SJSA1 (cell line): Measurements from ENCODE around the gene KCNQ5. TPM values are rescaled to one million over a fixed set of nuclear protein-coding genes. Genes with fewer than 3 reads are reported as not detected.

Source experiments
- DNase-seq, 2 experiments: peaks; one replicate each; pipeline ENCODE4 v3.0.0-alpha.2; 2015 to 2020; ENCODE audit warnings: low spot score in 2 of 2, low read depth in 1 of 2
- H3K27ac ChIP-seq: fragments of 250-450 bp; sonication (Bioruptor Pico); 2 replicates; pipeline ENCODE4 v1.5.1; 2020; ENCODE audit warnings: mild to moderate bottlenecking, moderate library complexity
- H3K27me3 ChIP-seq: fragments of 250-450 bp; sonication (Bioruptor Pico); replicated peaks from 2 replicates; pipeline ENCODE4 v1.5.1; 2020; ENCODE audit warnings: mild to moderate bottlenecking, moderate library complexity
- H3K36me3 ChIP-seq: fragments of 250-450 bp; sonication (Bioruptor Pico); 2 replicates; pipeline ENCODE4 v1.5.1; 2020; ENCODE audit warnings: mild to moderate bottlenecking
- H3K4me1 ChIP-seq: fragments of 250-450 bp; sonication (Bioruptor Pico); replicated peaks from 2 replicates; pipeline ENCODE4 v1.6.1; 2021; ENCODE audit warnings: mild to moderate bottlenecking
- H3K4me3 ChIP-seq: fragments of 250-450 bp; sonication (Bioruptor Pico); 2 replicates; pipeline ENCODE4 v1.5.1; 2020; ENCODE audit warnings: mild to moderate bottlenecking
- H3K9me3 ChIP-seq: fragments of 250-450 bp; sonication (Bioruptor Pico); replicated peaks from 2 replicates; pipeline ENCODE4 v1.5.1; 2020; ENCODE audit warnings: mild to moderate bottlenecking
- total RNA-seq: library from RNA; depleted of rRNA; stranded (reverse); fragments of >200 nt; shearing (Covaris generic); gene quantifications from 2 replicates; pipeline ENCODE4 v1.2.3, GENCODE V29; 2014

KCNQ5 gene
- total RNA-seq, 1 experiment from 2014 or later: 0.97 TPM

GRCh38 chr6:72952808-72953630 lies 331.2 kb downstream of the KCNQ5 start:
- peaks cover 24% of the 10 kb centered on the region for H3K4me1 ChIP-seq
- peak overlapping the region; percentile 57 for H3K27ac ChIP-seq
- no peaks in the 10 kb centered on the region for H3K36me3 ChIP-seq
- DNase-seq: no peak
- no peaks in the 10 kb centered on the region for H3K27me3 ChIP-seq
- no peaks in the 10 kb centered on the region for H3K9me3 ChIP-seq
- H3K4me3 ChIP-seq: no peak overlapping the region

GRCh38 chr6:72953971-72954381 lies 332.1 kb downstream of the KCNQ5 start:
- Histone ChIP-seq H3K4me3 (no peak overlapping the region), H3K36me3 (no peaks in the 10 kb centered on the region), H3K27ac (no peak overlapping the region), H3K27me3 (no peaks in the 10 kb centered on the region), H3K9me3 (no peaks in the 10 kb centered on the region), H3K4me1 (peaks cover 24% of the 10 kb centered on the region)
- no peak for DNase-seq

- Histone ChIP-seq H3K27ac (no peak overlapping the region), H3K9me3 (no peaks in the 10 kb centered on the region), H3K4me3 (no peak overlapping the region), H3K36me3 (no peaks in the 10 kb centered on the region), H3K27me3 (no peaks in the 10 kb centered on the region), H3K4me1 (peaks cover 24% of the 10 kb centered on the region)
- DNase-seq: no peak
These were observed 332.9 kb downstream of the KCNQ5 start for GRCh38 chr6:72954716-72955115.

- H3K27me3 ChIP-seq: no peaks in the 10 kb centered on the region
- H3K36me3 ChIP-seq: no peaks in the 10 kb centered on the region
- H3K4me1 ChIP-seq: peaks cover 17% of the 10 kb centered on the region
- no peak overlapping the region for H3K4me3 ChIP-seq
- DNase-seq: no peak
- H3K9me3 ChIP-seq: no peaks in the 10 kb centered on the region
- H3K27ac ChIP-seq: no peak overlapping the region
These were observed 333.8 kb downstream of the KCNQ5 start for GRCh38 chr6:72955666-72956065.

- Histone ChIP-seq H3K9me3 (no peaks in the 10 kb centered on the region), H3K27me3 (no peaks in the 10 kb centered on the region), H3K27ac (no peak overlapping the region), H3K4me1 (peaks cover 17% of the 10 kb centered on the region), H3K36me3 (no peaks in the 10 kb centered on the region), H3K4me3 (no peak overlapping the region)
- DNase-seq: no peak
These were observed 334.4 kb downstream of the KCNQ5 start for GRCh38 chr6:72956272-72956671.

- no peak overlapping the region for H3K27ac ChIP-seq
- no peak overlapping the region for H3K4me3 ChIP-seq
- no peaks in the 10 kb centered on the region for H3K27me3 ChIP-seq
- no peaks in the 10 kb centered on the region for H3K9me3 ChIP-seq
- no peak for DNase-seq
- H3K4me1 ChIP-seq: 0 out of 2 replicates have a peak, but pooled peaks cover 3% of the 10 kb centered on the region
- H3K36me3 ChIP-seq: no peaks in the 10 kb centered on the region
These were observed 338.0 kb downstream of the KCNQ5 start for GRCh38 chr6:72959821-72960220.

- no peaks in the 10 kb centered on the region for H3K9me3 ChIP-seq
- H3K27me3 ChIP-seq: no peaks in the 10 kb centered on the region
- DNase-seq: no peak
- no peak overlapping the region for H3K4me3 ChIP-seq
- no peaks in the 10 kb centered on the region for H3K36me3 ChIP-seq
- H3K27ac ChIP-seq: no peak overlapping the region
- H3K4me1 ChIP-seq: no peaks in the 10 kb centered on the region
These were observed 342.1 kb downstream of the KCNQ5 start for GRCh38 chr6:72963946-72964345.

GRCh38 chr6:72966628-72967280 lies 344.9 kb downstream of the KCNQ5 start:
- Histone ChIP-seq H3K36me3 (no peaks in the 10 kb centered on the region), H3K4me3 (no peak overlapping the region), H3K4me1 (no peaks in the 10 kb centered on the region), H3K27me3 (no peaks in the 10 kb centered on the region), H3K9me3 (no peaks in the 10 kb centered on the region), H3K27ac (no peak overlapping the region)
- no peak for DNase-seq

GRCh38 chr6:72967329-72967728 lies 345.5 kb downstream of the KCNQ5 start:
- H3K27ac ChIP-seq: no peak overlapping the region
- no peaks in the 10 kb centered on the region for H3K27me3 ChIP-seq
- no peak for DNase-seq
- H3K4me1 ChIP-seq: no peaks in the 10 kb centered on the region
- H3K9me3 ChIP-seq: no peaks in the 10 kb centered on the region
- H3K4me3 ChIP-seq: no peak overlapping the region
- no peaks in the 10 kb centered on the region for H3K36me3 ChIP-seq

- Histone ChIP-seq H3K4me1 (no peaks in the 10 kb centered on the region), H3K9me3 (no peaks in the 10 kb centered on the region), H3K27me3 (no peaks in the 10 kb centered on the region), H3K36me3 (no peaks in the 10 kb centered on the region), H3K27ac (no peak overlapping the region), H3K4me3 (no peak overlapping the region)
- DNase-seq: no peak
These were observed 346.8 kb downstream of the KCNQ5 start for GRCh38 chr6:72968704-72969103.

- H3K27ac ChIP-seq: no peak overlapping the region
- H3K4me1 ChIP-seq: no peaks in the 10 kb centered on the region
- H3K27me3 ChIP-seq: no peaks in the 10 kb centered on the region
- no peak for DNase-seq
- no peak overlapping the region for H3K4me3 ChIP-seq
- no peaks in the 10 kb centered on the region for H3K9me3 ChIP-seq
- no peaks in the 10 kb centered on the region for H3K36me3 ChIP-seq
These were observed 347.8 kb downstream of the KCNQ5 start for GRCh38 chr6:72969666-72970065.

- DNase-seq: no peak
- H3K27ac ChIP-seq: no peak overlapping the region
- H3K9me3 ChIP-seq: no peaks in the 10 kb centered on the region
- no peaks in the 10 kb centered on the region for H3K27me3 ChIP-seq
- H3K36me3 ChIP-seq: no peaks in the 10 kb centered on the region
- H3K4me3 ChIP-seq: no peak overlapping the region
- H3K4me1 ChIP-seq: no peaks in the 10 kb centered on the region
These were observed 350.7 kb downstream of the KCNQ5 start for GRCh38 chr6:72972579-72972978.

GRCh38 chr6:72974276-72974675 lies 352.4 kb downstream of the KCNQ5 start:
- no peak overlapping the region for H3K4me3 ChIP-seq
- no peaks in the 10 kb centered on the region for H3K4me1 ChIP-seq
- H3K36me3 ChIP-seq: no peaks in the 10 kb centered on the region
- DNase-seq: no peak
- no peaks in the 10 kb centered on the region for H3K9me3 ChIP-seq
- no peaks in the 10 kb centered on the region for H3K27me3 ChIP-seq
- no peak overlapping the region for H3K27ac ChIP-seq

- H3K36me3 ChIP-seq: no peaks in the 10 kb centered on the region
- no peak for DNase-seq
- no peak overlapping the region for H3K4me3 ChIP-seq
- H3K27ac ChIP-seq: no peak overlapping the region
- H3K4me1 ChIP-seq: no peaks in the 10 kb centered on the region
- H3K9me3 ChIP-seq: no peaks in the 10 kb centered on the region
- no peaks in the 10 kb centered on the region for H3K27me3 ChIP-seq
These were observed 353.5 kb downstream of the KCNQ5 start for GRCh38 chr6:72975352-72975752.
